GM19455 (cell line): ENCODE data around the gene CHAT.

Experiments used
- ATAC-seq: cut with Tn5 transposase; IDR thresholded peaks from one replicate; pipeline ENCODE4 v1.9.1; 2021; ENCODE audit not compliant: unreplicated experiment

Gene CHAT

DNA sequence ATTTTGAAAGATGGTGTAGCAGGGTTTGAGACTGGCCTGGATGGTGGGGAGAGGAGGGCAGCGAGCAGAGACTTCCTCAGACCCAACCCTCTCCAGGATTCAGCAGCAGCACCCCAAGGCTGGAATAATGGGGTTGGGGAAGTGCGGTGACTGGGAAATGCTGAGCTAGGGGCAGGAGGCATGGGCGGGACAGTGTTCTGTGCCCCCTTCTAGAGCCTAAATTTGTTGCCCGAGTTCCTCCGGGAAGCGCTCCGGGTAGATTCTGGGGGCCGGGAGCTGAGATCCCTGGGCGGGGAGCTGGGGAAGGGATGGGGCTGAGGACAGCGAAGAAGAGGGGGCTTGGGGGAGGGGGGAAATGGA lies at the start of gene CHAT:
CHAT (plus strand) TSS at position 156 of the 360 bp plus-strand sequence; CDS start at position 309, 153 bp downstream.
- ATAC-seq, result no peak

DNA sequence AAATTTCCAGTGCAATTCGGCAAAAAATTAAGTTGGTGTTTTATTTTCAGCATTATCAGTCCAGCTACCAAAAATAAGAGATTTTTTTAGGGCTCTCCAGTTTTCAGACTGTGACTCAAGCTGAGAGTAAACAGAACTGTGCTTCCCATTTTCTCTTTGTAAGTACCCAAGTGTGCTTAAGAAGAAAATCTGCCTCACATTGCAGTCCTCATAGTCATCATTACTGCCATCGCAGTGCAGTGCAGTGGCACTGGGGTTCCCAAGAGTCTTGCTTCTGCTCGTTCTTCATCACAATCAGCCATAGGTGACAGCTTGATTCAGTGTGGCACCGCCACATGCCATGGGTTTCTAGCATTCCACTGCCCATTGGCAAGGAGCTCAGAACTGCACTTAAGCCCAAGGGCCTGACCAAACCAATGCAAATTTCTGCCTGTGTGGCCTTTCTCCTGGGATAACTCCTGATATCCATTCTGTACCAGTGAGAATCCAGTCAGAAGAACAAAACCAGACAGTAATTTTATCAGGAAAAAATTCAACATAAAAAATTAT lies 49.3 kb upstream of the CHAT start:
- ATAC-seq, result no peak

DNA sequence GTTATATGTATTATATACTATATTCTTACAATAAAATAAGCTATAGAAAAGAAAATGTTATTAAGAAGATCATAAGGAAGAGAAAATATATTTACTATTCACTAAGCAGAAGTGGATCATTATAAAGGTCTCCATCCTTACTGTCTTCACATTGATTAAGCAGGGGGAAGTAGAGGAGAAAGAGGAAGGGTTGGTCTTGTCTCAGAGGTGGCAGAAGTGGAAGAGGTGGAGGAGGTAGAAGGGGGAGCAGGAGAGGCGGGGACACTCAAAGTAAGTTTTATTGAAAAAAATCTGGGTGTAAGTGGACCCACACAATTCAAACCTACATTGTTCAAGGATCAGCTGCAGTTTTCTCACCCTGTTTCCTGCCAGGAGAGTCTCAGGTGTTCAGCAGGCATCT lies 46.0 kb upstream of the CHAT start:
- ATAC-seq, result no peak

DNA sequence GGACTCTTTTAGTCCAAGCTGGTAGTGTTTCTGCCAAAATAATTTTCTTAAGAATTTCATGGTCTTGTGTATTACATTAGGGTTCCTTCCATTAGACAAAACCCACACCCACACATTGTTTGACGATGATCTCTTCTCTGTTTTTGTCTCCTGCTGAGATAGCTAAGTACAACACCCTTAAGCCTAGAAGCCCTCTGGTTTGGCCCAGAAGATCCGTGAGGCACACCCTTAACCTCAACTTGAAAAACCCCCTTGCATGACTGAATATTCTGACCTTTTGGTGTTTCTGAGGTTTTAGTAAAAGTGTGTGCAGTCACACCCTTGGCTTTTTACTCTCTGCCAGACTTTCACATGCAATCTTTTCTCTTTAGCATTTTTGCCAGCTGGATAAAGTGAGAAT lies 45.6 kb upstream of the CHAT start:
- no peak for ATAC-seq

DNA sequence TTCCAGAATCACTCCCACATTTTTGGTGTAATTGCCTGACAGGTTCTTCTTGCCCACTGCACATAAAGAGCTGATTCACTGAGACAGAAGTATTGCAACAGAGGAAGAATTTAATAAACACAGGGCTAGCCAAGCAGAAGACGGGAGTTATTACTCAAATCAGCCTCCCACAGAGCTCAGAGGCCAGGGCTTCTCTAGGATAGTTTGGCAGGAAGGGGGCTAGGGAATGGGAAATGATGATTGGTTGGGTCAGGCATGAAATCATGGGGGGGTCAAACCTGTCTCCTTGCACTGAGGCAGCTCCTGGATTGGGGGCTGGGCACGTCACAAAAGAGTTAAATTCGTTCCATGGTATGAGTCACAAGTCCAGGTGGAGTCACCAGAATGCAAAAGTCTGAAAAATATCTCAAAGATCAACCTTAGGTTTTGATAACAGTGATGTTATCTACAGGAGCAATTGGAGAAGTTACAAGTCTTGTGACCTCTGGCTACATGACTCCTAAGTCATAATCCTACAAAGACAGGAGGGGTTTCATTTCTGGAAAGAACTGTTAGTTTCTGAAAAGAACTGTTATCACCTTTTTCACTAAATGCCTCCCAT lies 44.7 kb upstream of the CHAT start:
- no peak for ATAC-seq

DNA sequence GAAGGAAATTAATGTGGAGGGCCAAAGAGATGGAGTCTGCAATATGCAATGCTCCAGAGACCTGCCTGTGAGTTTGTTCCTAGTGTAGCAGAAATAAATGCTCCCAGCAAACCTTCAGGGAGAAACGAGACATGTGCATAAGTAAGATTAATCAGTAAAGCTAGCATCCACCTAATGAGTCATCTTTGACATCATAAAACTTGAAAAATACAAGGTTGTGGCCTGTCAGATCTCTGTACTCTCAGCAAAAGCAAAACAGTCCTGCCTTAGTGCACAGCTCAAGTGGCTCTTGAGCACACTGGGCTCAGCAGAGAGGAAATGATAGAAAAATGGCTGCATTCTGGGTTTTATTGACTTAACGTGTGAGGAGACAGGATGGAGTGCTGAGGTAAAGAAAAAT lies 42.4 kb upstream of the CHAT start:
- ATAC-seq, result no peak

DNA sequence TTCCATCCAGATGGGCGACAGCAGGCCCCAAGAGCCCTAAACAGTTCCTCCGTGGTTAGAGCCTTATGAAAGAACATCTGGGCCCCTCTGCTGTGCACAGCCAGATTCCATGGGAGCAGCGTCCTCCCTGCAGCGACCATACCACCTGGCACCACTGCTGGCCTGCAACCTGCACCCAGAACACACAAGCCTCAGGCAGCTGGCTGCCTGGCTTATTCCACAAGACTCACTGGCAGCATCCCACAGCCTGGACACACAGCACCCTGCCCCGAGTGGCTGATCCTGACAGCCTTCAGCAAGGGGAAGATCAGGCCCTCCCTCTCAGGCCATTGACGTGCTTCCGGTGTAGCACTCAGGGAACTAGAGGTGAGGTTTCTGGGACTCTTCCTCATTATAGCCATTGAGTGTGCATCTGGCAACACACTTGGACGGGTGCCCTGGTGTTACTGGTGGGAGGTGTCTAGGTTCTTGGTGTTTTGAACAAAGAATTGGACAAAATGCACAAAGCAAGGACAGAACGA lies 41.2 kb upstream of the CHAT start:
- ATAC-seq, result no peak

DNA sequence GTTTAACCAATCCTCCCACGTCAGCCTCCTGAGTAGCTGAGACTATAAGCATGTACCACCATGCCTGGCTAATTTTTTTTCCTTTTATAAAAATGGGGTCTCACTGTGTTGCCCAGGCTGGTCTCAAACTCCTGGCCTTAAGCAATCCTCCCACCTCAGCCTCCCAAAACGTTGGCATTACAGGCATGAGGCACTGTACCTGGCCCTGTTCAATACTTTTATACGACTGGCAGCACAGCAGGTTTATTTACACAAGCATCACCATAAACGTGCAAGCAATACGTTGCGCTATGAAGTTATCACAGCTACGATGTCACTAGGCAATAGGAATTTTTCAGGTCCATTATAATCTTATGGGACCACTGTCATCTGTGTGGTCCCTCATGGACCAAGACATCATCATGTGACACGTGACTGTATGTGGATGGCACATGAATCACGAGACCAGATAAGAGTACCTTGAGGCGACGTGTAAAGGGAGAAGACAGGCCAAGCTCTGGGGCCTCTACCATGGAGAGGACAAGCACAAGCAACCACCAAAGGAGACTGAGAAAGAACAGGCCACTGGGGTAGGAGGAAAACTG lies 38.3 kb upstream of the CHAT start:
- no peak for ATAC-seq

DNA sequence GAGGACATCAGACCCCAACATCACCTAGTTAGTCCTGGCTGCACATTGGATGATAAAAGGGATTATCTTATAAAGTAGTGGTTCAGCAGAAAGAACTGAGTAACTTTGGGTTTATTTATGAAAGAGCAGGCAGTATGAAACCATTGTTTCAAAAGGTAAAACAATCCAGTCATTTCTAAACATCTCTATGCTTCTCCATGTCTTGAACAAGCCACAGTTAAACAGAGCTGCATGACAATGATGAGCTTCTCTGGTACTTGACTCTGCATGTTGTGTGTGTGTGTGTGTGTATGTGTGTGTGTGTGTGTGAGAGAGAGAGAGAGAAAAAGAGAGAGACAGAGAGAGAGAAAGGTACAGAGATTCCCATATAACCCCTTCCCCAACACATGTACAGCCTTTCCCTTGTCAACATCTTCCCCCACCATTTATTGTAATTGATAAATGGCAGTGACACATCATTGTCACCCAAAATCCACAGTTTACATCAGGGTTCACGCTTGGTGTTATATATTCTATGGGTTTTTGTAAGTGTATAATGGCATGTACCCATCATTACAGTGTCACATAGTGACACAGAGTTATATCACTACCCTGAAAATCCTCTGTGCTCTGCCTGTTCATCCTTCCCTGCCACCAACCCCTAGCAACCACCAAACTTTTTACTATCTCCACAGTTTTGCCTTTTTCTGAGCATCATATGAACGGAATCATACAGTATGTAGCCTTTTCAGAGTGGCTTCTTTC lies 36.5 kb upstream of the CHAT start:
- no peak for ATAC-seq

DNA sequence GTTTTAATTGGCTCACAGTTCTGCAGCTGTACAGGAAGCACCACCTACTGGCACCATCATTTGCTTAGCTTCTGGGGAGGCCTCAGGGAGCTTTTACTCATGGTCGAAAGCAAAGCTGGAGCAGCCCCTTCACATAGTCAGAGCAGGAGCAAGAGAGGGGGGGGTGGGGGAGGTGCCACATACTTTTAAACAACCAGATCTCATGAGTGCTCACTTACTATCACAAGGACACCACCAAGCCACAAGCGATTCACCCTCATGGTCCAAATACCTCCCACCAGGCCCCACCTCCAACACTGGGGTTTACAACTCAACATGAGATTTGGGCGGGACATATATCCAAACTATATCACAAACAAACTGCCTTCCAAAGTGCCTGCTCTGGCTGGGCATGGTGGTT lies 35.4 kb upstream of the CHAT start:
- no peak for ATAC-seq

DNA sequence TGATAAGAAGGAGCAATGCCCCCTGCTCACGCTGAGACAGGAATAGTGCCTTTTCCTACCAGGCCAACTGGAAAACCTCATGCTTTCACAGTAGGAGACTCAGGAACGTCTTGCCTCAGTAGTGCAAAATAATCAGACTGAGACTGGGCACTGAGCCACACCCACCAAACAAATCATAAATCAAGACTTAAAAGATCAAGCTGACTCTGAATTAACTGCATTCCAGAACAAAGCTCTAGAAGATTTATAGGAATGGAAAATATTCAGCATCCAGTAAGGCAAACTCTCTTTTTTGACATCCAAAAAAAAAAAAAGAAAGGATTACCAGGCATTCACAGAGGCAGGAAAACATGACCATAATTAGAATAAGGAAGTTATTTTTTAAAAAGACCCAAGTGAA lies 34.2 kb upstream of the CHAT start:
- ATAC-seq, result no peak

DNA sequence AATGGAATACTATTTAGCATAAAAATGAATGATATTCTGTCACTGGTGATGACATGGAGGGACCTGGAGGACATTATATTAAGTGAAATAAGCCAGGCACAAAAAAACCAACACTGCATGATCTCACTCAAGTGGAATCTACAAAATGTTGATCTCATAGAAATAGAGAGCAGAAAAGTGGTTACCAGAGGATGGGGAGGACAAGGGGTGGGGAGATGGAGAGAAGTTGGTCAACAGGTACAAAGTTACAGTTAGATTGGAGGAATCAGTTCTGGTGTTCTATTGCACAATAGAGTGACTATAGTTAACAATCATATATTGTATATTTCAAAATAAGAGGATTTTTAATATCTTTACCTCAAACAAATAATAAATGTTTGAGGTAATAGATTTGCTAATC lies 28.4 kb upstream of the CHAT start:
- no peak for ATAC-seq

DNA sequence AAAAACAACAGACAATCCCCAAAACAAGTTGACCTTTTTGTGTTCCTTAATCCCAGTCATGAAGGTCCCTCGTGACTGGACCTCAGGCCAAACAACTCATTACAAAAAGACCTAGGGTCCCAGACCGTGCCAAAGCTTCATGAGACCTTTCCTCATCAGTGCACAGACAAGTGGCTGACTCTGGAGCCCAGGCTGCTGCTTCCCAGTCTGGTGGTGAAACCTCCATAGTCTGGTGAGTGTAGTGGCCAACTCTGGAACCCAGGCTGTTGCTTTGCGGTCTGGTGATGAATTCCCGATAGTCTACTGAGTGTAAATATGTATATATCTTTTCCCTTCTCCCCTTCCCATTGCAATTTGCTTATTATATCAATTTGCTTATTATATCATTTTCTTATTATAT lies 25.9 kb upstream of the CHAT start:
- ATAC-seq, result no peak

DNA sequence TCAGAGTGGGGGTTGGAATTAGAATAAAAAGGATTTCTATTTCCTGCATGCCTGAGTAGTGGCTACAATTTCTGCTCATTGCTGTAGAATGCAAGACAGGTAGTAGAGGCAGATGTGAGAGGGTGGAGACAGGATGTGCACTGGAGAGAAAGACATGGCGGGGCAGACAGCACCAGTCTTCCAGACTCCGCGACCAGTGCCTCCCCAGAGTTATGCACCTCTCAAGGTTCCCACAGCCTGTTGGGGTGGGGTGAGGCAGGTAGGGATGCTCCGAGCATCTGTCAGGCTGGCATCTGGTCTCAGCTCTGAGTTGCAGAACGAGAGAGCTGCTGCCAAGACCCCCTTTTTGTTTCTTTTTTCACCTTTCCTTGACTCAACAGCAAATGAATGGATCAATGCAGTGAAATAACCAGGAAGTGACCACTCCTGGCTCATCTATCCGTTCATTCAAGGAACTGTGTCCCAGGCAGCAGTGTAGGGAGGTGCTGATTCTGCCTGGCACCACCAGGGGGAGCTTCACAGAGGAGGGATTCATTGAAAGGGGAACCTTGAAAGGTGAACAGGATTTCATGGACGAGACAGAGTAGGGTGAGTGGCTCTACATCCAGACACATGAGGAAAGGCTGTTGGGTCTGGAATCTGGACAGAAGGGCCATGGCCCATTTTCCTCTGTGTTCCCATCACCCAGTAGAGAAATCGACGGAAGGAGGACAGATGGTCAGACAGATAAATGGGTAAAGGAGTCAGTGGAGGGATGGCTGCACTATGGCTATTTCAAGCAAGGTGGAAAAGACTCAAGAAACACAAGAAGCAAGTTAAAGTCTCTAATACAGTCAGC lies 20.9 kb upstream of the CHAT start:
- no peak for ATAC-seq

DNA sequence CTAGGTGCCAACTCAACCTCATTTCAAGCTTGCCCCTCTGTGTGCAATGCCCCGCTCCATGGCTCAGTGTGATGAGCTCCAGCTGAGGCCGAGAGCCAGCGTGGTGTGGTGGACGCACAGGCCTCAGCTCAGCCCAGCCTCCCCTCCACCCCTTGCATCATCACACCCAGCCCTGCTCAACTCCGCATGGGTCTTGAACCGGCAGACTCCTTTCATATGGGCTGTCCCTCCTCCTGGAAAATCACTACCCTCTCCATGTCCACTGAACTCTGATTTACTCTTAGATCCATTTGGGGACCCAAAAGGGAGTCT lies 20.3 kb upstream of the CHAT start:
- no peak for ATAC-seq

DNA sequence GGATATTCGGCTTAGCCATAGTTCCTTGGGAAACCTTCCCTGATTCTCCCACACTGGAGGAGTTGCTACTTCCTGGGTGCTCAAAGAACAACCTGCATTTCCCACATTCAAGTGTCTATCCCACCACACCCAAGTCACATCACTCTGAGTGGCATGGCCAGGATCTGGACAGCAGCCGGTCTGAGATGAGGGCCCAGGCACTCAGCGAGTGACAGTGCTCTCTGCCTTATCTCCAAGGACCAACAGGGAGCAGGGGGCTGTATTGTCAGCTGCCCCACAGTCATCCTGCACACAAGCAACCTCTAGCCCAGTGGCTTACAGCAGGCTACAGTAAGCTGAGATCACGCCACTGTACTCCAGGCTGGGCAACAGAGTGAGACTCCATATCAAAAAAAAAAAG lies 19.8 kb upstream of the CHAT start:
- no peak for ATAC-seq

DNA sequence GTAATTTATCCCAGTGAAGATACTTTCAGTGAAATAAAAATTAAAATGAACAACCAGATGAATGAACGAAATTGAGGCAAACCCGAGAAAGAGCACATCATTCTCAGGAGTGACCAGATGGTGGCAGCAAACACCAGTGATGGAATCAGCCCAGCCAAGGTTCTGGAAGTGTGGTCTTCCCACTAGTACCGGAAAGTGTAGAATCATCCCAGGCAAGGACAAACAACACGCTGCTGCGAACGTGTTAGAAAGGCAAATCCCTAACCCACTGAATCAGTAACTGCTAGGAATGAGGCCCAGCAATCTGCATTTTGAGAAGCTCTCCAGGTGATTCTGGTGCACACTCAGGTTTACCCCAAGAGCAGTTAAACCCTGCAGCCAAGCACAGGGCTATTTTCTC lies 19.2 kb upstream of the CHAT start:
- no peak for ATAC-seq

DNA sequence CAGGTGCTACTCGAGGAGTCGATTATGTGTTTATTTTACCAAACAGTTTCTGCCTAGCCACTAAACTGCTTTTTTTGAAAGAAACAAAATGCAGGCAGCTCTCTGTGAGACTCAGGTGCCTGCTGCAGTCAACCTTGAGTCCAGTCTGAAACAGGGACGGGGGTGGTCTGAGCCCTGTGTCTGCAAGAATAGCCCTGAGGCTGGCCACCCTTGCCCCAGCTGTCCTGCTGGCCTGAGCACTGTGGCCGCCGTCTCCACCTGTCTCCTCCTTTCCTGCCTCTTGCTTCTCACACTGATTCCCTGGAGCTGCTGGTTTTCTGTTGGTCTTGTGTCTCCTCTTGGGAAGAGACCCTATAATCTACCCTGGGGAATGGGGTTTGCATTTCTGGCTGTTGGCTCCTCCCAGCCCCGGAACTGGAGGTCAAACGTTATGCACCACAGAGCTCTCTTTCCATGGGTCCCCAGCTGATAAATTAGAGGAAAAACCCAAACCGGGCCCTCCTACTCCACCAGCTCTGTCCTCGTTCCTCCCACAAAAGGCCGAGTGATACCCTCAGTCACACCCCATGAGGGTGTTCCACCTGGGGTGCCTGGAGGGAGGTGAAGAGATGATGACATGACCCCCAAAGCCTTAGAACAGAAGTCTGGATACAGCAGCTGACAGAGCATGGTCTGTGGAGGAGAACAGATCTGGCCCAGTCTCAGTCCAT lies 18.7 kb upstream of the CHAT start:
- ATAC-seq, result no peak

DNA sequence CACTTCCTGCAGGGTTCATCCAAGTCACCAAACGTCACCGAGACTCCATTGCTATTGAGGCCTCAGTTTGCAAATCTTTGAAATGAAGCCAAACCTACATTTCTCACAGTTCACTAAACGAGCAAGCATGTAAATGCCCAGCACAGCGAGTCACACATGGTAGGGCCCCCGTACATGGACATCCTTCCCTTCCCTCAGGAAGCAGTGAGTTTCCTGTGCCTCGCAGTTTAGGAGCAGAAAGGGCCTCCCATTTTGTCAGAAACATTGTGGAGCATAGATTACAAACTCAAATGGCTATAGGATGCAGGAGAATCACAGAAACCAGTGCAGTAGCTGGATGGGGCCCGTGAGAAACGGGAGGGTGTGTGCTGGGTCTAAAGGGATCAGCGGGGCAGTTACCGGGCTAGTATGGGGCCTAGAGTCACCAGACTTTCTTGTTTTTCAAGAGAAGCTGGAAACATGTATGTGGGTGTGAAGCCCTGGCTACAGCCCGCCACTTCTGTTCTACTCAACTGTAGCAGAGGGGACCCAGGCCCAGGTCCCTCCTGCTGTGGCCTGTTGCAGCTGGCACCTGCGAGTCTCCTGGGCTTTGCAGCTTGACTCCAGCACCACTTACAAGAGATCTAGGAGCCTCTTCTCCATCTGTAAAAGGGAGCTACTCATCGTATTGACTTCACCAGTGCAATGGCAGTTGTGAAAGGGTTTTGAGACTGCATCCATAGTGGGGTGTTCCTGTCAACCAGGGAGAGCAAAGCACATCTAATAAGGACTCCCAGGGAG lies 17.9 kb upstream of the CHAT start:
- no peak for ATAC-seq

DNA sequence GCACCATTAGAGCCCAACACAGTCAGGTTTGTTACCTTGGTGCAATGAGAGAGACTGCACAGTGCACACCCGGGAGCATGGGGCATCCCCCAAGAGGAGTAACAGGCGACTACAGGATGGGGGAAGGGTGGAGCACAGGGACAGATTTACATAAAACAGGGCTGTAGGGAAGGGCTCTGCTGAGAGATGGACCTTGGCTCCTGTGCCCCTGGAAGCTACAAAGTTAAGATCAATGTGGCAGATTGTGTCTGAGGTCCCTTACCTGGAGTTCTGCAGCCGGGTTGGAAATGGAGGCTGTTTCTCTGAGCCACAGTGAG lies 17.4 kb upstream of the CHAT start:
- ATAC-seq, result no peak
